ENCODE measurements around the gene ZNF77.

DNA sequence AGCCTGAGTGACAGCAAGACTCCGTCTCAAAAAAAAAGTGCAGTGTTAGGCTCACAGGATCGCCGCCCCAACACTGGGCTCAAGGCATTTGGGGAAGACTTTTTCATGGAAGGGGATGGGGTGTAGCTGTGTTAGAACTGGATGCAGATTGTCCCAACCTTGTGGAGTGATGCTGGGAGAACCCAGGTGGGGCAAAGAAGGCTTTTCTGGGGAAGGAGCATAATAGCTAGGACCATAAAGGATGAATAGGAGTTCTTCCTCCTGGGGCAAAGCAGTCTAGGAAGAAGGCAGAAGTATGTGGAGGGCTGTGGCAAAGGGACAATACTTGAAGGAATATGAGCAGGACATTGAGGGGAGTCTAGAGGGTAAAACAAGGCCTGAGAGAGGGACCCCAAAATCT is 43.8 kb upstream of the ZNF77 start:
- TF ChIP-seq CTCF (IDR thresholded peaks at IDR 0.05; ENCODE audit: low read length) (no peak), EZH2phosphoT487 (IDR thresholded peaks at IDR 0.05; ENCODE audit: low read length) (no peak), EZH2 (optimal IDR thresholded peaks at IDR 0.05; ENCODE audit: low read depth, low read length) (no peak)
